Gastroesophageal sphincter (tissue), 4 donors: Measurements from ENCODE around the gene ZNF648. TPM values are rescaled to one million over a fixed set of nuclear protein-coding genes. Genes with fewer than 3 reads are reported as not detected.
"Not testable (repeated sequence)": the region's sequence is repeated elsewhere in the genome, so short reads cannot be mapped to it uniquely, and the experiment has no call there.

Source experiments
- ATAC-seq: fragments of 150-250 bp; one replicate; pipeline ENCODE4 v1.9.1; 2016; ENCODE audit warnings: mild to moderate bottlenecking, moderate library complexity
- H3K27ac ChIP-seq, 4 donors: fragments of 200-600 bp; sonication (generic) in 3 of 4; 1 replicate in 3 of 4; 2 replicates in 1 of 4; pipeline ENCODE4 v1.5.1; 2016 to 2019
- H3K27me3 ChIP-seq: fragments of 200-600 bp; sonication (generic); one replicate; pipeline ENCODE4 v1.5.1; 2019
- H3K36me3 ChIP-seq, 2 donors: fragments of 200-600 bp; sonication (generic); one replicate each; pipeline ENCODE4 v1.5.1; 2019; ENCODE audit warnings: control low read depth in 1 of 2
- H3K4me1 ChIP-seq, 3 donors: fragments of 200-600 bp; sonication (generic); 1 replicate in 2 of 3; 2 replicates in 1 of 3; pipeline ENCODE4 v1.5.1; 2016 to 2019; ENCODE audit warnings: control low read depth in 2 of 3
- H3K4me3 ChIP-seq, 2 donors: fragments of 200-600 bp; sonication (generic); one replicate each; pipeline ENCODE4 v1.5.1; 2019; ENCODE audit warnings: mild to moderate bottlenecking in 1 of 2, moderate library complexity in 1 of 2
- H3K9me3 ChIP-seq, 3 donors: fragments of 200-600 bp; sonication (generic); one replicate each; pipeline ENCODE4 v1.5.1; 2017 to 2019; ENCODE audit warnings: control low read depth in 2 of 3
- EP300 ChIP-seq: sonication (generic); formaldehyde crosslinking; IDR thresholded peaks from one replicate; pipeline ENCODE4 v1.6.1; 2017; ENCODE audit warnings: antibody characterized with exemption, mild to moderate bottlenecking
- POLR2A ChIP-seq, 2 donors: fragments of 450-650 bp; IDR thresholded peaks; one replicate each; pipeline ENCODE4 v1.6.1; 2017; ENCODE audit warnings: antibody characterized with exemption in 2 of 2, mild to moderate bottlenecking in 2 of 2, moderate library complexity in 1 of 2
- POLR2AphosphoS5 ChIP-seq: sonication (generic); formaldehyde crosslinking; IDR thresholded peaks from one replicate; pipeline ENCODE4 v1.6.1; 2017; ENCODE audit warnings: antibody characterized with exemption
- WGBS, 2 donors: methylation state at CpG; one replicate each; pipeline ENCODE4 v1.1.5; 2018; ENCODE audit warnings: low coverage in 1 of 2; 5-methylcytosine and 5-hydroxymethylcytosine counted together
- total RNA-seq, 4 donors: library from RNA; depleted of rRNA; stranded (reverse); fragments of >200 nt; gene quantifications; one replicate each; pipeline ENCODE4 v1.1.0, GENCODE V29; 2016
- TF ChIP-seq, protein P1 (sequence below), 4 experiments: fragments of 200-600 bp in 2 of 4; fragments of 450-650 bp in 2 of 4; sonication (generic) in 1 of 4; IDR thresholded peaks; one replicate each; pipeline ENCODE4 v1.5.1; 2017 to 2019; ENCODE audit warnings: antibody characterized with exemption in 4 of 4, mild to moderate bottlenecking in 2 of 4, moderate library complexity in 2 of 4

The ZNF648 gene
- total RNA-seq, 4 donors from 2014 or later, result not detected

DNA sequence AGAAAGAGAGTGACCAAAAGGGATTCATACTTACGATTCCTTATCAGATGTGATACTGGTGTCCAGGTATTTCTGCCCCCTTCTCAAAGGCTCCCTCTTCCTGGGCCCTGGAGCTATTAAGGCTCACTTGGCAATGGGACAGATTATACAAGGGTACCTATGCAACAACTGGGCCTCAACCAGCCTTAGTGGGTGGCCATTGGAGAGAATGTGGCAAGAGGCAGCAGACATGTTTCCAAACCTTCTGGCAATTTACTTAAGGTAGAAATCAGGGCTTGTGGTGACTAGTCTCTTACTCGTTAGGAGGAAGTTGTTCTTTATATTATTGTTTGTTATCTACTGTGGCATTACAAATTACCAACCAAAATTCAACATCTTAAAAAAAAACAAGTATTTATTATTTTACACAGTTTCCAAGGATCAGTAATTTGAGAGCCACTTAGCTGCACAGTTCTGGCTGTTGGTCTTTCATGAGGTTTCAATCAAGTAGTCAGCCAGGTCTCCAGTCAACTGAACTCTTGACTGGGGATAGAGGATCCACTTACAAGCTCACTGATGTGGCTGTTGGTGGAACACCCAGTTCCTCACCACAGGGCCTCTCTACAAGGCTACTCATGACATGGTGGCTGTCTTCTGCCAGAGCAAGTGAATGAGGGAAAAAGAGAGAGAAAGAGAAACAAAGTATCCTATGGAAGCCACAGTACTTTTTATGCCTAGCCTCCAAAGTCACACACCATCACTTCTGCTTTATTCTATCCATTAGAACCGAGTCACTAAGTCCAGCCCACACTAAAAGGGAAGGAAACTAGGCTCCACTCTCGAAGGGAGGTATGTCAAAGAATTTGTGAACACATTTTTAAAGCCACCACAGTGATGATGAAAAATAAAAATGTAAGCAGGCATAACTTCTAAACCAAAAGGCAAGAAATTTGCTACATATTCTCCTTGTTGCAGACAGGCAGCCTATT, 10.7 kb downstream of the ZNF648 start:
- TF ChIP-seq POLR2A (IDR thresholded peaks at IDR 0.05), result no peak
- no peak for TF ChIP-seq POLR2AphosphoS5
- TF ChIP-seq EP300, result no peak
- TF ChIP-seq, protein P1, sequence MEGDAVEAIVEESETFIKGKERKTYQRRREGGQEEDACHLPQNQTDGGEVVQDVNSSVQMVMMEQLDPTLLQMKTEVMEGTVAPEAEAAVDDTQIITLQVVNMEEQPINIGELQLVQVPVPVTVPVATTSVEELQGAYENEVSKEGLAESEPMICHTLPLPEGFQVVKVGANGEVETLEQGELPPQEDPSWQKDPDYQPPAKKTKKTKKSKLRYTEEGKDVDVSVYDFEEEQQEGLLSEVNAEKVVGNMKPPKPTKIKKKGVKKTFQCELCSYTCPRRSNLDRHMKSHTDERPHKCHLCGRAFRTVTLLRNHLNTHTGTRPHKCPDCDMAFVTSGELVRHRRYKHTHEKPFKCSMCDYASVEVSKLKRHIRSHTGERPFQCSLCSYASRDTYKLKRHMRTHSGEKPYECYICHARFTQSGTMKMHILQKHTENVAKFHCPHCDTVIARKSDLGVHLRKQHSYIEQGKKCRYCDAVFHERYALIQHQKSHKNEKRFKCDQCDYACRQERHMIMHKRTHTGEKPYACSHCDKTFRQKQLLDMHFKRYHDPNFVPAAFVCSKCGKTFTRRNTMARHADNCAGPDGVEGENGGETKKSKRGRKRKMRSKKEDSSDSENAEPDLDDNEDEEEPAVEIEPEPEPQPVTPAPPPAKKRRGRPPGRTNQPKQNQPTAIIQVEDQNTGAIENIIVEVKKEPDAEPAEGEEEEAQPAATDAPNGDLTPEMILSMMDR (IDR thresholded peaks at IDR 0.05), result no peak
- ATAC-seq, result no peak
- peaks cover 1% of the 10 kb centered on the region for H3K27me3 ChIP-seq
- peaks cover 0 to under 1% (median 0%) of the 10 kb centered on the region in 3 donors for H3K9me3 ChIP-seq
- no peaks in the 10 kb centered on the region for H3K36me3 ChIP-seq
- WGBS, 2 donors, result 60 to 93% methylated on average over 3 to 4 of the region's 4 CpGs
- no peaks in the 10 kb centered on the region for H3K4me1 ChIP-seq
- no peak overlapping the region for H3K4me3 ChIP-seq
- no peak overlapping the region for H3K27ac ChIP-seq

- WGBS, 2 donors, result 68 to 81% methylated on average over 2 of the region's 2 CpGs
- ATAC-seq, result no peak
Observed at GRCh38 chr1:182048562-182048961, 12.9 kb downstream of the ZNF648 start.

GRCh38 chr1:182046763-182047162, 14.7 kb downstream of the ZNF648 start:
- H3K36me3 ChIP-seq, result no peaks in the 10 kb centered on the region
- no peaks in the 10 kb centered on the region for H3K27me3 ChIP-seq
- no peak overlapping the region for H3K27ac ChIP-seq
- no peaks in the 10 kb centered on the region for H3K4me1 ChIP-seq
- no peak overlapping the region for H3K4me3 ChIP-seq
- no peak for ATAC-seq
- no peak for TF ChIP-seq POLR2AphosphoS5
- no peak for TF ChIP-seq EP300
- TF ChIP-seq POLR2A (IDR thresholded peaks at IDR 0.05), result no peak
- TF ChIP-seq, protein P1 (IDR thresholded peaks at IDR 0.05), result no peak
- H3K9me3 ChIP-seq, result peaks cover 0 to 14% (median 0%) of the 10 kb centered on the region in 3 donors

More at GRCh38 chr1:182048562-182048961, 12.9 kb downstream of the ZNF648 start:
- no peaks in the 10 kb centered on the region for H3K4me1 ChIP-seq
- peaks cover 0 to 14% (median 0%) of the 10 kb centered on the region in 3 donors for H3K9me3 ChIP-seq
- no peaks in the 10 kb centered on the region for H3K27me3 ChIP-seq
- H3K4me3 ChIP-seq, result no peak overlapping the region
- H3K36me3 ChIP-seq, result no peaks in the 10 kb centered on the region
- TF ChIP-seq POLR2AphosphoS5, result no peak
- TF ChIP-seq POLR2A (IDR thresholded peaks at IDR 0.05), result no peak
- no peak for TF ChIP-seq EP300
- TF ChIP-seq, protein P1 (IDR thresholded peaks at IDR 0.05), result no peak
- no peak overlapping the region for H3K27ac ChIP-seq

GRCh38 chr1:182045481-182045880, 16.0 kb downstream of the ZNF648 start:
- H3K4me3 ChIP-seq, H3K36me3 ChIP-seq, H3K4me1 ChIP-seq, H3K27ac ChIP-seq, H3K27me3 ChIP-seq, ATAC-seq: not testable (repeated sequence)
- peaks cover 0 to 14% (median 0%) of the 10 kb centered on the region in 3 donors for H3K9me3 ChIP-seq
- 87 to 93% methylated on average over 8 of the region's 8 CpGs for WGBS, 2 donors

DNA sequence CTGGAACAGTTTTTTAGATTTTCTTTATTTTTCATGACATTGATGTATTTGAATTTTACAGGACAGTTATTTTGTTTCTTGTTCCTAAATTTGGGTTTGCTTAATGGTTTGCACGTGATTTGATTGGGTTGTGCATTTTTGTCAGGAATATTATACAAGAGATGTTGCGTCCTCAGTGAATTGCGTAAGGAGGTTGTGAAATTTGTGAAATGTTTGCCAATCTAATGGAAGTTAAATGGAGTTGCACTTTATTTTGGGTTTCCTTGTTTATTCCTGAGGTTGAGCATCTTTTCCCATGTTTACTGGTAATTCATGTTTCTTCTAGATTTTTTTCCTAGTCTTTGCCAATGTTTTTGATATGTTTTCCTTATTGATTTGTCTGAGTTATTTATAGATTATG, 19.9 kb downstream of the ZNF648 start:
- TF ChIP-seq POLR2A (IDR thresholded peaks at IDR 0.05) (no peak), POLR2AphosphoS5 (no peak), EP300 (no peak)
- TF ChIP-seq, protein P1 (IDR thresholded peaks at IDR 0.05), result no peak
- H3K4me1 ChIP-seq, result no peaks in the 10 kb centered on the region
- no peaks in the 10 kb centered on the region for H3K27me3 ChIP-seq
- ATAC-seq, result no peak
- H3K36me3 ChIP-seq, result no peaks in the 10 kb centered on the region
- 20 to 70% methylated on average over 1 to 3 of the region's 3 CpGs for WGBS, 2 donors
- peaks cover 0 to 18% (median 0%) of the 10 kb centered on the region in 3 donors for H3K9me3 ChIP-seq
- no peak overlapping the region for H3K4me3 ChIP-seq
- no peak overlapping the region for H3K27ac ChIP-seq
